ENCODE measurements around the gene FAM180A. TPM values are rescaled to one million over a fixed set of nuclear protein-coding genes. Genes with fewer than 3 reads are reported as not detected.

Gene FAM180A
- total and polyA plus RNA-seq, 9 of the 15 experiments (the other 6 are each of a cell fraction or from before 2014, with no cell fraction given) = not detected

GRCh38 chr7:135710417-135711138 lies 38.0 kb downstream of the FAM180A start (continued):
- TF ChIP-seq ZNF785 (CRISPR knock-in tag; IDR thresholded peaks at IDR 0.05) (no peak), CBX3 (IDR thresholded peaks at IDR 0.05; ENCODE audit: borderline replicate concordance in 1 of 2, low read length in 2 of 2) (0 out of 3 replicates have a peak, but pooled peaks of 1 of the 2 experiments have one; percentile 7), BRF1 (IDR thresholded peaks at IDR 0.05; ENCODE audit: borderline replicate concordance, extremely low read depth, insufficient read length) (no peak)

GRCh38 chr7:135709508-135709907 lies 39.1 kb downstream of the FAM180A start:
- no peaks in the 10 kb centered on the region for H3K9me1 ChIP-seq (ENCODE audit: control insufficient read depth, insufficient read depth, low read length)
- H3K36me3 ChIP-seq (ENCODE audit: control insufficient read depth, insufficient read depth, low read length) = no peaks in the 10 kb centered on the region
- 41% methylated on average over 3 of the region's 3 CpGs for WGBS (ENCODE audit: insufficient coverage, low coverage, missing lambda C conversion rate)
- no peak overlapping the region for H3K4me3 ChIP-seq
- H4K20me1 ChIP-seq (replicated peaks; ENCODE audit: control insufficient read depth, insufficient read depth, low read length) = no peaks in the 10 kb centered on the region
- no TSS peak for BruUV-seq (replicated peaks)
- H3K79me2 ChIP-seq (ENCODE audit: control insufficient read depth, insufficient read depth, low read length) = no peaks in the 10 kb centered on the region
- H3K4me2 ChIP-seq (ENCODE audit: insufficient read depth, low read length) = no peak overlapping the region
- CTCF ChIA-PET (ENCODE audit: low intra/inter-chr PET ratio) = no interaction called here
- ATAC-seq (no peak), DNase-seq (ENCODE audit: extremely low read depth in 1 of 4, low spot score in 3 of 4) (no peak), FAIRE-seq (no peak)
- intact Hi-C loops (cut with micrococcal nuclease) (loop anchor here (5.0 kb wide), 1 partner anchor 427 kb away; no protein-coding TSS in a partner anchor), in situ Hi-C loops (cut with MboI) (no loop called here)
- peaks cover 2 to 10% of the 10 kb centered on the region in 2 experiments; a peak in 3 of 5 replicates for H3K4me1 ChIP-seq (replicated peaks in 1 of 2; ENCODE audit: control insufficient read depth in 2 of 2, insufficient read depth in 2 of 2, low read length in 2 of 2)
- no peak overlapping the region for H3K27ac ChIP-seq (ENCODE audit: extremely low read depth, low read depth, low read length)
- H3K9me3 ChIP-seq (replicated peaks; ENCODE audit: control insufficient read depth, insufficient read depth, low read depth, low read length) = no peaks in the 10 kb centered on the region
- POLR2A ChIA-PET = interaction anchor here (1.6 kb wide), 1 partner anchor 9 kb away, joined by 4 read pairs; no protein-coding TSS in a partner anchor
- no peak overlapping the region for H2AFZ ChIP-seq (ENCODE audit: low read depth, low read length)
- H3K9ac ChIP-seq (ENCODE audit: insufficient read depth in 1 of 2, low read depth in 2 of 2, low read length in 2 of 2) = no peak overlapping the region
- peaks cover 20 to 30% of the 10 kb centered on the region in 2 experiments; a peak in 4 of 5 replicates for H3K27me3 ChIP-seq (ENCODE audit: control insufficient read depth in 2 of 2, insufficient read depth in 2 of 2, low read length in 2 of 2)
- TF ChIP-seq, protein P1, sequence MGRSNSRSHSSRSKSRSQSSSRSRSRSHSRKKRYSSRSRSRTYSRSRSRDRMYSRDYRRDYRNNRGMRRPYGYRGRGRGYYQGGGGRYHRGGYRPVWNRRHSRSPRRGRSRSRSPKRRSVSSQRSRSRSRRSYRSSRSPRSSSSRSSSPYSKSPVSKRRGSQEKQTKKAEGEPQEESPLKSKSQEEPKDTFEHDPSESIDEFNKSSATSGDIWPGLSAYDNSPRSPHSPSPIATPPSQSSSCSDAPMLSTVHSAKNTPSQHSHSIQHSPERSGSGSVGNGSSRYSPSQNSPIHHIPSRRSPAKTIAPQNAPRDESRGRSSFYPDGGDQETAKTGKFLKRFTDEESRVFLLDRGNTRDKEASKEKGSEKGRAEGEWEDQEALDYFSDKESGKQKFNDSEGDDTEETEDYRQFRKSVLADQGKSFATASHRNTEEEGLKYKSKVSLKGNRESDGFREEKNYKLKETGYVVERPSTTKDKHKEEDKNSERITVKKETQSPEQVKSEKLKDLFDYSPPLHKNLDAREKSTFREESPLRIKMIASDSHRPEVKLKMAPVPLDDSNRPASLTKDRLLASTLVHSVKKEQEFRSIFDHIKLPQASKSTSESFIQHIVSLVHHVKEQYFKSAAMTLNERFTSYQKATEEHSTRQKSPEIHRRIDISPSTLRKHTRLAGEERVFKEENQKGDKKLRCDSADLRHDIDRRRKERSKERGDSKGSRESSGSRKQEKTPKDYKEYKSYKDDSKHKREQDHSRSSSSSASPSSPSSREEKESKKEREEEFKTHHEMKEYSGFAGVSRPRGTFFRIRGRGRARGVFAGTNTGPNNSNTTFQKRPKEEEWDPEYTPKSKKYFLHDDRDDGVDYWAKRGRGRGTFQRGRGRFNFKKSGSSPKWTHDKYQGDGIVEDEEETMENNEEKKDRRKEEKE (IDR thresholded peaks at IDR 0.05; ENCODE audit: borderline replicate concordance in 1 of 2, control insufficient read depth in 1 of 2, low read depth in 2 of 2, low read length in 1 of 2) = no peak
- TF ChIP-seq, protein P2, sequence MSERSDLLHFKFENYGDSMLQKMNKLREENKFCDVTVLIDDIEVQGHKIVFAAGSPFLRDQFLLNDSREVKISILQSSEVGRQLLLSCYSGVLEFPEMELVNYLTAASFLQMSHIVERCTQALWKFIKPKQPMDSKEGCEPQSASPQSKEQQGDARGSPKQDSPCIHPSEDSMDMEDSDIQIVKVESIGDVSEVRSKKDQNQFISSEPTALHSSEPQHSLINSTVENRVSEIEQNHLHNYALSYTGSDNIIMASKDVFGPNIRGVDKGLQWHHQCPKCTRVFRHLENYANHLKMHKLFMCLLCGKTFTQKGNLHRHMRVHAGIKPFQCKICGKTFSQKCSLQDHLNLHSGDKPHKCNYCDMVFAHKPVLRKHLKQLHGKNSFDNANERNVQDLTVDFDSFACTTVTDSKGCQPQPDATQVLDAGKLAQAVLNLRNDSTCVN (CRISPR knock-in tag; IDR thresholded peaks at IDR 0.05) = no peak
- TF ChIP-seq TRIM28 (IDR thresholded peaks at IDR 0.05) (no peak), ZNF445 (CRISPR knock-in tag; IDR thresholded peaks at IDR 0.05; ENCODE audit: low read depth) (no peak), ZFP36 (IDR thresholded peaks at IDR 0.05; ENCODE audit: low read depth, low read length, partially characterized antibody) (no peak), ZNF561 (CRISPR knock-in tag; conservative IDR thresholded peaks at IDR 0.05) (no peak), PCBP1 (IDR thresholded peaks at IDR 0.05; ENCODE audit: low read depth, low read length, poor library complexity, severe bottlenecking) (no peak), ZNF778 (CRISPR knock-in tag; IDR thresholded peaks at IDR 0.05) (no peak), BDP1 (IDR thresholded peaks at IDR 0.05; ENCODE audit: insufficient read depth, insufficient read length) (no peak), POLR2H (tag; IDR thresholded peaks at IDR 0.05; ENCODE audit: low read depth) (no peak), KDM1A (IDR thresholded peaks at IDR 0.05) (no peak), HDAC2 (IDR thresholded peaks at IDR 0.05) (no peak), STAT5B (CRISPR knock-in tag; IDR thresholded peaks at IDR 0.05) (no peak), ZKSCAN1 (IDR thresholded peaks at IDR 0.05; ENCODE audit: low read depth, low read length) (no peak), FOXA1 (IDR thresholded peaks at IDR 0.05; ENCODE audit: borderline replicate concordance) (no peak)

Data from K562 (cell line).